ENCODE data around the gene TTC24.

DNA sequence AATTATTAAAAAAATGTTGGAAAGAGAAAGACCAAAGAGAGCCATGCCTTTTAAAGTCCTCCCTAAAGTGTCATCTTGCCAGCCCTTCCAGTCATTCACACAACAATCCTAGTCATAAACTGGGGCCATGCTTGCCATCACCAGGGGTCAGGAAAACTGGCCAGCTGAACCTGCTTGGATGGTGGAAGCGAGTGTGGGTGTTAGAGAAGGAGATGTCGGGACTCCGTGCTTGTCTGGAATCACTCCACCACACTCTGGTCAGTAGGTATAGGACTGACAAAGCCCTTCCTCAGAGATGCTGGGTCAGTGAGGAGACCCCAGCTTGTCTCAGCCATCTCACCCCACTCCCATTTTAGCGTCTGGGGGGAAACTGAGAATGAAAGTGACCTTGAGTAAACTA is 36.4 kb downstream of the TTC24 start:
- TF ChIP-seq, protein P1, sequence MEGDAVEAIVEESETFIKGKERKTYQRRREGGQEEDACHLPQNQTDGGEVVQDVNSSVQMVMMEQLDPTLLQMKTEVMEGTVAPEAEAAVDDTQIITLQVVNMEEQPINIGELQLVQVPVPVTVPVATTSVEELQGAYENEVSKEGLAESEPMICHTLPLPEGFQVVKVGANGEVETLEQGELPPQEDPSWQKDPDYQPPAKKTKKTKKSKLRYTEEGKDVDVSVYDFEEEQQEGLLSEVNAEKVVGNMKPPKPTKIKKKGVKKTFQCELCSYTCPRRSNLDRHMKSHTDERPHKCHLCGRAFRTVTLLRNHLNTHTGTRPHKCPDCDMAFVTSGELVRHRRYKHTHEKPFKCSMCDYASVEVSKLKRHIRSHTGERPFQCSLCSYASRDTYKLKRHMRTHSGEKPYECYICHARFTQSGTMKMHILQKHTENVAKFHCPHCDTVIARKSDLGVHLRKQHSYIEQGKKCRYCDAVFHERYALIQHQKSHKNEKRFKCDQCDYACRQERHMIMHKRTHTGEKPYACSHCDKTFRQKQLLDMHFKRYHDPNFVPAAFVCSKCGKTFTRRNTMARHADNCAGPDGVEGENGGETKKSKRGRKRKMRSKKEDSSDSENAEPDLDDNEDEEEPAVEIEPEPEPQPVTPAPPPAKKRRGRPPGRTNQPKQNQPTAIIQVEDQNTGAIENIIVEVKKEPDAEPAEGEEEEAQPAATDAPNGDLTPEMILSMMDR (IDR thresholded peaks at IDR 0.05), result no peak
- TF ChIP-seq POLR2AphosphoS5 (IDR thresholded peaks at IDR 0.05), result no peak
- TF ChIP-seq POLR2A (IDR thresholded peaks at IDR 0.05), result no peak

Measured in breast epithelium (tissue), 3 donors.